Measurements from ENCODE around the gene TTC27.
A peak's percentile ranks its signal among the peaks of the same experiment; 100 is the strongest.
"Not testable (repeated sequence)": the region's sequence is repeated elsewhere in the genome, so short reads cannot be mapped to it uniquely, and the experiment has no call there.

Gene TTC27

GRCh38 chr2:32624812-32625211 lies 3.0 kb upstream of the TTC27 start:
- H3K27ac ChIP-seq: no peak overlapping the region
- TF ChIP-seq Cebpa-rat (IDR thresholded peaks at IDR 0.05): no peak
- H3K4me3 ChIP-seq: no peak overlapping the region
- no peak overlapping the region for H3K4me2 ChIP-seq
- peaks cover 21% of the 10 kb centered on the region for H3K4me1 ChIP-seq
- no peak overlapping the region for H3K9ac ChIP-seq
- H3K27me3 ChIP-seq: no peaks in the 10 kb centered on the region
- H4K20me1 ChIP-seq: no peaks in the 10 kb centered on the region
- H3K36me3 ChIP-seq: peaks cover 27% of the 10 kb centered on the region
- no peaks in the 10 kb centered on the region for H3K9me3 ChIP-seq

GRCh38 chr2:32626639-32627221 lies 1.1 kb upstream of the TTC27 start:
- no peaks in the 10 kb centered on the region for H3K9me3 ChIP-seq
- no peaks in the 10 kb centered on the region for H4K20me1 ChIP-seq
- H3K27ac ChIP-seq: no peak overlapping the region
- TF ChIP-seq Cebpa-rat (IDR thresholded peaks at IDR 0.05): no peak
- H3K4me2 ChIP-seq: no peak overlapping the region
- H3K4me3 ChIP-seq: no peak overlapping the region
- no peak overlapping the region for H3K9ac ChIP-seq
- no peaks in the 10 kb centered on the region for H3K27me3 ChIP-seq
- peaks cover 23% of the 10 kb centered on the region for H3K4me1 ChIP-seq
- peaks cover 32% of the 10 kb centered on the region for H3K36me3 ChIP-seq

GRCh38 chr2:32627441-32627813 lies 423 bp upstream of the TTC27 start:
- H3K27me3 ChIP-seq: no peaks in the 10 kb centered on the region
- peak overlapping the region; percentile 87 for H3K4me2 ChIP-seq
- peaks cover 30% of the 10 kb centered on the region for H3K36me3 ChIP-seq
- TF ChIP-seq Cebpa-rat (IDR thresholded peaks at IDR 0.05): no peak
- peaks cover 23% of the 10 kb centered on the region for H3K4me1 ChIP-seq
- no peaks in the 10 kb centered on the region for H4K20me1 ChIP-seq
- no peaks in the 10 kb centered on the region for H3K9me3 ChIP-seq
- H3K27ac ChIP-seq: no peak overlapping the region
- H3K9ac ChIP-seq: no peak overlapping the region
- H3K4me3 ChIP-seq: peak overlapping the region; percentile 96

GRCh38 chr2:32632089-32632488 lies 4.2 kb downstream of the TTC27 start:
- H3K9ac ChIP-seq: no peak overlapping the region
- H3K36me3 ChIP-seq: peaks cover 56% of the 10 kb centered on the region

GRCh38 chr2:32633040-32633439 lies 5.2 kb downstream of the TTC27 start:
- H3K4me1 ChIP-seq: peaks cover 18% of the 10 kb centered on the region
- no peak for TF ChIP-seq Cebpa-rat (IDR thresholded peaks at IDR 0.05)
- H4K20me1 ChIP-seq: no peaks in the 10 kb centered on the region
- no peak overlapping the region for H3K27ac ChIP-seq
- H3K9ac ChIP-seq: no peak overlapping the region
- H3K9me3 ChIP-seq: no peaks in the 10 kb centered on the region
- H3K4me2 ChIP-seq: no peak overlapping the region
- H3K36me3 ChIP-seq: peaks cover 66% of the 10 kb centered on the region
- no peaks in the 10 kb centered on the region for H3K27me3 ChIP-seq
- H3K4me3 ChIP-seq: no peak overlapping the region

More at GRCh38 chr2:32632089-32632488, 4.2 kb downstream of the TTC27 start:
- Histone ChIP-seq H3K4me2 (no peak overlapping the region), H3K4me3 (no peak overlapping the region), H3K27me3 (no peaks in the 10 kb centered on the region), H3K4me1 (peaks cover 23% of the 10 kb centered on the region), H4K20me1 (no peaks in the 10 kb centered on the region), H3K27ac (no peak overlapping the region), H3K9me3 (no peaks in the 10 kb centered on the region)
- TF ChIP-seq Cebpa-rat (IDR thresholded peaks at IDR 0.05): no peak

- not testable (repeated sequence) for H3K27ac ChIP-seq, H3K27me3 ChIP-seq, H4K20me1 ChIP-seq, H3K9me3 ChIP-seq, H3K4me1 ChIP-seq, H3K9ac ChIP-seq, H3K4me3 ChIP-seq, H3K4me2 ChIP-seq
- H3K36me3 ChIP-seq: peaks cover 97% of the 10 kb centered on the region
Observed at GRCh38 chr2:32638548-32638947, 10.7 kb downstream of the TTC27 start.

GRCh38 chr2:32641180-32641579 lies 13.3 kb downstream of the TTC27 start:
- no peaks in the 10 kb centered on the region for H4K20me1 ChIP-seq
- no peak for TF ChIP-seq Cebpa-rat (IDR thresholded peaks at IDR 0.05)
- no peak overlapping the region for H3K9ac ChIP-seq
- H3K9me3 ChIP-seq: no peaks in the 10 kb centered on the region
- H3K36me3 ChIP-seq: peaks cover 87% of the 10 kb centered on the region
- H3K4me2 ChIP-seq: no peak overlapping the region
- H3K4me3 ChIP-seq: no peak overlapping the region
- no peaks in the 10 kb centered on the region for H3K4me1 ChIP-seq
- H3K27ac ChIP-seq: no peak overlapping the region
- H3K27me3 ChIP-seq: no peaks in the 10 kb centered on the region

GRCh38 chr2:32647180-32647651 lies 19.4 kb downstream of the TTC27 start:
- no peaks in the 10 kb centered on the region for H3K9me3 ChIP-seq
- H4K20me1 ChIP-seq: no peaks in the 10 kb centered on the region
- no peaks in the 10 kb centered on the region for H3K27me3 ChIP-seq
- no peak overlapping the region for H3K4me2 ChIP-seq
- no peak for TF ChIP-seq Cebpa-rat (IDR thresholded peaks at IDR 0.05)
- H3K27ac ChIP-seq: no peak overlapping the region
- H3K36me3 ChIP-seq: peaks cover 82% of the 10 kb centered on the region
- H3K4me3 ChIP-seq: no peak overlapping the region
- H3K4me1 ChIP-seq: no peaks in the 10 kb centered on the region
- H3K9ac ChIP-seq: no peak overlapping the region

- Histone ChIP-seq H3K27ac (no peak overlapping the region), H3K4me2 (no peak overlapping the region), H3K4me3 (no peak overlapping the region), H3K27me3 (no peaks in the 10 kb centered on the region), H3K36me3 (peaks cover 80% of the 10 kb centered on the region), H3K9ac (no peak overlapping the region), H4K20me1 (no peaks in the 10 kb centered on the region), H3K4me1 (no peaks in the 10 kb centered on the region), H3K9me3 (no peaks in the 10 kb centered on the region)
- no peak for TF ChIP-seq Cebpa-rat (IDR thresholded peaks at IDR 0.05)
Observed at GRCh38 chr2:32652555-32653209, 24.8 kb downstream of the TTC27 start.

GRCh38 chr2:32656069-32656468 lies 28.2 kb downstream of the TTC27 start:
- Histone ChIP-seq H3K27me3 (no peaks in the 10 kb centered on the region), H3K9me3 (peaks cover 5% of the 10 kb centered on the region), H4K20me1 (no peaks in the 10 kb centered on the region), H3K4me2 (no peak overlapping the region), H3K36me3 (peaks cover 75% of the 10 kb centered on the region), H3K9ac (no peak overlapping the region), H3K4me3 (no peak overlapping the region), H3K27ac (no peak overlapping the region), H3K4me1 (no peaks in the 10 kb centered on the region)
- no peak for TF ChIP-seq Cebpa-rat (IDR thresholded peaks at IDR 0.05)
